ENCODE results near the gene CTSD.

CTSD gene

DNA sequence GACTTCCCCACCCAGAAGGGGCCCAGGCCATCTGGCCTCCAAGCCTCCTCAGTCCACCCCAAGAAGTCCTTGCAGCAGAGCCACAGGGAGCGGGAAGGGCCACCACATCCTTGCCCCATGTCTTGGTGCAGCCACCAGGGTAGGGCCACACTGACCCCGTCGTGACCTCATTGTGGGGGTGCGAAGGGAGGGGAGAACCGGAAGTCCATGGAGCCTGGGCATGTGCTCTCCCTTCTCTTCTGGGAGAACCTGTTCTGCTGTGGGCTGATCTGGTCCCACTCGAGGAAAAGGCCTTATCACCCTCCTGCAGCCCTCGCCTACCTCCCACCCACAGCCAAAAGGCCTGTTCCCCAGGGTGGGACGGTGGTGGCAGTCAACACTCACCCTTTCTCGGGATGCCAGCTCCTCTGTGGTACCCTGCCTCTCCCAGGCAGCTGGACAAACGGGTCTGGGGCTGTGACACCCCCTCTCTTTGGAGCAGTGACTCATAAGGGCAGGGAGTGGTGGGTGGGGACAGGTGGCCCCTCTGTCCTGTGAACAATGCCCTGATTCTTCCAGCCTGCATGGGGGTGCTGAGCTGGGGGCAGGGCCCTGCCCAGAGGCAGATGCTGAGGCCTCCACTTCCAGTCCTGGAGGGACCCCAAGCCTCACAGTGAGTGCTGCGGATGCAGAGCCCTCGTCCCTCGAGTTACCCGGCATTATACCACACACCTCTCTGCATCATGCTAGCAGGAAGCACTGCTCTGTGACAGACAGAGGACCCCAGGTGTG lies 14.6 kb upstream of the CTSD start:
- TF ChIP-seq, protein P1, sequence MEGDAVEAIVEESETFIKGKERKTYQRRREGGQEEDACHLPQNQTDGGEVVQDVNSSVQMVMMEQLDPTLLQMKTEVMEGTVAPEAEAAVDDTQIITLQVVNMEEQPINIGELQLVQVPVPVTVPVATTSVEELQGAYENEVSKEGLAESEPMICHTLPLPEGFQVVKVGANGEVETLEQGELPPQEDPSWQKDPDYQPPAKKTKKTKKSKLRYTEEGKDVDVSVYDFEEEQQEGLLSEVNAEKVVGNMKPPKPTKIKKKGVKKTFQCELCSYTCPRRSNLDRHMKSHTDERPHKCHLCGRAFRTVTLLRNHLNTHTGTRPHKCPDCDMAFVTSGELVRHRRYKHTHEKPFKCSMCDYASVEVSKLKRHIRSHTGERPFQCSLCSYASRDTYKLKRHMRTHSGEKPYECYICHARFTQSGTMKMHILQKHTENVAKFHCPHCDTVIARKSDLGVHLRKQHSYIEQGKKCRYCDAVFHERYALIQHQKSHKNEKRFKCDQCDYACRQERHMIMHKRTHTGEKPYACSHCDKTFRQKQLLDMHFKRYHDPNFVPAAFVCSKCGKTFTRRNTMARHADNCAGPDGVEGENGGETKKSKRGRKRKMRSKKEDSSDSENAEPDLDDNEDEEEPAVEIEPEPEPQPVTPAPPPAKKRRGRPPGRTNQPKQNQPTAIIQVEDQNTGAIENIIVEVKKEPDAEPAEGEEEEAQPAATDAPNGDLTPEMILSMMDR (IDR thresholded peaks at IDR 0.05; ENCODE audit: low read depth, low read length, missing control alignments), result no peak
- in situ Hi-C loops (cut with HindIII; ENCODE audit: low sequenced_read_pairs), result loop anchor here (10.0 kb wide), 1 partner anchor 74 kb away; no protein-coding TSS in a partner anchor
- no peak for DNase-seq (ENCODE audit: low read depth)
- H3K4me3 ChIP-seq (ENCODE audit: low read depth, low read length), result no peak overlapping the region

DNA sequence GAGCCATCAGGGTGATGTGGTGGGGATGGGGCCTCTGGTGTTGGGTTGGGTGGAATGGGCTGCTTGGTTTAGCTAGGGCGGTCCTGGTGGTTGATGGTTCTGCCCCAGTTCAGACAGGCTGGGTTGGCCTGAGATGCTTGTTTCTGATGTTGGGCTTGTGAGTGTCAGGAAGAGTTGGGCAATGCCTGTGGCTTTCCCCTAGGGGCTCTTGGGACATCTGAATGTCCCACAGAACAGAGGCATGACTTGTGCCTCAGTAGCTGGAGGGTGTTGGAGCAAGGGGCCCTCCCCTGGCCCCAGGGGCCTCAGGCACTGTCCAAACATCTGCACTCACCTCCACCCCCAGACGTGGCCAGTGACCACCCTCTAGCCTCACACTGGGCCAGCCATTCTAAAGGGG lies 14.0 kb upstream of the CTSD start:
- no peak overlapping the region for H3K4me3 ChIP-seq (ENCODE audit: low read depth, low read length)
- in situ Hi-C loops (cut with HindIII; ENCODE audit: low sequenced_read_pairs), result loop anchor here (10.0 kb wide), 1 partner anchor 73 kb away; no protein-coding TSS in a partner anchor
- TF ChIP-seq, protein P1 (IDR thresholded peaks at IDR 0.05; ENCODE audit: low read depth, low read length, missing control alignments), result no peak
- no peak for DNase-seq (ENCODE audit: low read depth)

DNA sequence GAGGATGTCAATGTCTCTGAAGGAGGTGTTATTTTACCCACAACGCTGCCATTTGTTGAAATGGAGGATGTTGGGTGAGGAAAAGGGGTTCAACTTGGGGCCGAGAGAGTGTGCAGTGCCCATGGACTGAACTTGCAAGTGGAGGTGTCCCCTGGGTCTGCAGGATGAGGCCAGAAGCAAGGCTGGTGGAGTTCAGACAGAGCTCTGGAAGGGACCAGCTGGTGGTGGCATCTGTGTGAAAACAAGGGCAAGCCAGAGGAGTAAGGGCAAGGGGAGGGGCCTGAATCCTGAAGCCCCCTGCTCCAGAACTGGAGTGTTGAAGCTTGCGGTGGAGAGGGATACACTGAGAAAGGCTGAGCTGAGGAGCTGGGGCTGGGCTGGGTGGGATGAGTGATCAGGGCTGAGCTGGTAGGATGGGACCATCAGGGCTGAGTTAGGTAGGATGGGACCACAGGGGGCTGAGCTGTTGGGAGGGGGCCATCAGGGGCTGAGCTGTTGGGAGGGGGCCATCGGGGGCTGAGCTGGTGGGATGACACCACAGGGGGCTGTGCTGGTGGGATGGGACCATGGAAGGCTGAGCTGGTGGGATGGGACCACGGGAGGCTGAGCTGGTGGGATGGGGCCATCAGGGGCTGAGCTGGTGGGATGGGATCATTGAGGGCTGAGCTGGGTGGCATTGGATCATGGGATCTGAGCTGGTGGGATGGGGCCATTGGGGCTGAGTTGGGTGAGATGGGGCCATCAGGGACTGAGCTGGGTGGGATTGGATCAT lies 13.4 kb upstream of the CTSD start:
- no peak for DNase-seq (ENCODE audit: low read depth)

DNA sequence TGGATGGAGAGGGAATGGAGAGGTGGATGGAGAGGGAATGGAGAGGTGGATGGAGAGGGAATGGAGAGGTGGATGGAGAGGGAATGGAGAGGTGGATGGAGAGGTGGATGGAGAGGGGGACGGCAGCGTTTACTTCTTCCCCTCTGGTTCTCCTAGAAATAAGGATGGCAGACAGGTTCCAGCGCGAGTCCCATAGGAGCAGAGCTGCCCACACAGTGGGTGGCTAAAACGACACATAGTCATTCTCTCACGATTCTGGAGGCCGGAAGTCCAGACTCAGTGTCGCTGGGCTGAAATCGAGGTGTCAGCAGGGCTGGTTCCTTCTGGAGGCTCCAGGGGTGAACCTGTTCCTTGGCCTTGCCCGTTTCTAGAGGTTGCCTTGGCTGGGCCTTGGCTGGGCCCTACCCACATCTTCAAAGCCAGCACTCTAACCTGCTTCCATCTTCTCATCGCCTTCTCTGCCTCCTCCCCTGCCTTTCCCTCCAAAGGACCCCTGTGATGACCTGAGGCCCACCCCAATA lies 12.7 kb upstream of the CTSD start:
- in situ Hi-C loops (cut with HindIII; ENCODE audit: low sequenced_read_pairs), result loop anchor here (10.0 kb wide), 1 partner anchor 72 kb away; no protein-coding TSS in a partner anchor
- H3K4me3 ChIP-seq (ENCODE audit: low read depth, low read length), result no peak overlapping the region
- TF ChIP-seq, protein P1 (IDR thresholded peaks at IDR 0.05; ENCODE audit: low read depth, low read length, missing control alignments), result no peak
- no peak for DNase-seq (ENCODE audit: low read depth)

More for the DNA sequence above, 13.4 kb upstream of the CTSD start:
- H3K4me3 ChIP-seq (ENCODE audit: low read depth, low read length), result no peak overlapping the region
- in situ Hi-C loops (cut with HindIII; ENCODE audit: low sequenced_read_pairs), result loop anchor here (10.0 kb wide), 1 partner anchor 72 kb away; no protein-coding TSS in a partner anchor
- TF ChIP-seq, protein P1 (IDR thresholded peaks at IDR 0.05; ENCODE audit: low read depth, low read length, missing control alignments), result no peak

DNA sequence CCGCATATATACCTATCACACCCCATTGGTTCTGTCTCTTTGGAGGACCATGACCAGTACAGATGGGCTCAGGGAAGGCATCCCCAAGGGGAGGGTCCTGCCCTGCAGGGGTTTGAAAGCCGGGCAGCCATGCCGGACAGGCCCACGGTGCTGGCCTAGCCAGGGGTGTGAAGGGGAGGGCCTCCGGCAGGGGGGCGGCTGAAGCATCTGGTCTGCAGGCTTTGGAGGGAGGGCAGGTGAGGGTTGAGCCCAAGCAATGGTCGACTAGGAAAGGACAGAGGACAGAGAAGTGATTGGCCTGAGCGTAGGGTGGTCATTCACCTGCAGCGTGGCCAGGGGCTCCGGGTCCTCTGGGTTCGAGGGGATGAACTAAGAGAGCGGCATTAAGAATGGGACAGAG lies 11.2 kb upstream of the CTSD start:
- H3K4me3 ChIP-seq (ENCODE audit: low read depth, low read length), result no peak overlapping the region
- DNase-seq (ENCODE audit: low read depth), result no peak
- TF ChIP-seq, protein P1 (IDR thresholded peaks at IDR 0.05; ENCODE audit: low read depth, low read length, missing control alignments), result no peak
- in situ Hi-C loops (cut with HindIII; ENCODE audit: low sequenced_read_pairs), result loop anchor here (5.0 to 10.0 kb wide), 2 partner anchors 38 to 70 kb away; no protein-coding TSS in a partner anchor

DNA sequence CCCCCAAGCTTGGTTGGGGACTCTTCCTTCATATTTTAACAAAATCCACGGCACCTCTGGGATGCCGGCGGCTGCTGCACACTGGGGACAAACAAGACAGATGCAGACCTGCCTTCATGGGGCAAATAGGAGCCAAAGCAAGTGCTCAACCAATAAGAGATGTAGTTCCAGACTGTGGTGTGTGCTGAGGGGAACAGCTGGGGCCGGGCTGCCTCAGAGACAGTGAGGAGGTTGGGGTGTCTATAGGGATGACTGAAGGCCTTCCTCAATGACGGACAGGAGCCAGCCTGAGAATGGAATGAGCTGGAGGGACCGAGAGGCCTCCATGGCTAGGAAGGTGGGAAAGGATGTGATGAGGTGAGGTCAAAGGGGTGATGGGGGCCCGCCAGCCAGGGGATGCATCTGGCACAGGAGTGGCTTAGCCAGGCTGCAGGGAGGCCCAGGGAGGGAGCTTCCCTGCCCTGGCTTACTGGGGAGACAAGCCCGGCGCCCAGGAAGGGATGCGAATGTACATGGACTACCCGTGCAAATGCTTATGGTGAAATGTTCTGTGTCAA lies 10.3 kb upstream of the CTSD start:
- TF ChIP-seq, protein P1 (IDR thresholded peaks at IDR 0.05; ENCODE audit: low read depth, low read length, missing control alignments), result no peak
- no peak overlapping the region for H3K4me3 ChIP-seq (ENCODE audit: low read depth, low read length)
- DNase-seq (ENCODE audit: low read depth), result no peak
- in situ Hi-C loops (cut with HindIII; ENCODE audit: low sequenced_read_pairs), result loop anchor here (5.0 to 10.0 kb wide), 2 partner anchors 37 to 69 kb away; no protein-coding TSS in a partner anchor

Data from astrocyte of the cerebellum (primary cell).